Cardiac fibroblast (primary cell): ENCODE measurements around the gene ARID1A.

ENCODE experiments used
- DNase-seq, 2 donors: peaks; one replicate each; pipeline versions ENCODE4 v3.0.0 to v3.0.0-alpha.2; 2010; ENCODE audit warnings: low read depth in 2 of 2
- H3K4me3 ChIP-seq, 2 donors: replicated peaks in 1 of 2; 1 replicate in 1 of 2; 2 replicates in 1 of 2; pipeline ENCODE4 v1.5.1; 2011; ENCODE audit warnings: low read depth in 2 of 2, low read length in 2 of 2, mild to moderate bottlenecking in 2 of 2, moderate library complexity in 1 of 2
- CTCF ChIP-seq: IDR thresholded peaks from one replicate; pipeline ENCODE4 v1.5.1; 2011; ENCODE audit warnings: low read depth, mild to moderate bottlenecking, low read length, inconsistent platforms

Gene ARID1A

GRCh38 chr1:26827663-26828062 is 131.8 kb downstream of the ARID1A start:
- TF ChIP-seq CTCF, result no peak
- H3K4me3 ChIP-seq, result peak overlapping the region; percentile 75 to 77
- no peak for DNase-seq

- no peak for TF ChIP-seq CTCF
- no peak for DNase-seq
- H3K4me3 ChIP-seq, result no peak overlapping the region
Observed at GRCh38 chr1:26828411-26828991, 132.7 kb downstream of the ARID1A start.

- H3K4me3 ChIP-seq, result no peak overlapping the region
- DNase-seq, result no peak
- TF ChIP-seq CTCF, result no peak
Observed at GRCh38 chr1:26829184-26829911, 133.5 kb downstream of the ARID1A start.

GRCh38 chr1:26831059-26831458 is 135.2 kb downstream of the ARID1A start:
- TF ChIP-seq CTCF, result no peak
- no peak for DNase-seq

More at GRCh38 chr1:26831059-26831458, 135.2 kb downstream of the ARID1A start:
- H3K4me3 ChIP-seq, result no peak overlapping the region
